ENCODE data around the gene AFAP1L1.

GRCh38 chr5:149383399-149383798 lies 111.7 kb downstream of the AFAP1L1 start:
- TF ChIP-seq EZH2 (IDR thresholded peaks at IDR 0.05): no peak
- TF ChIP-seq POLR2AphosphoS5 (IDR thresholded peaks at IDR 0.05; ENCODE audit: borderline replicate concordance, low read depth, low read length): no peak
- no peak for TF ChIP-seq FOXP2 (optimal IDR thresholded peaks at IDR 0.05; ENCODE audit: control extremely low read depth, extremely low read length, insufficient read depth)
